ENCODE results near the gene ADARB1. TPM values are rescaled to one million over a fixed set of nuclear protein-coding genes. Genes with fewer than 3 reads are reported as not detected.

Gene ADARB1
- total and polyA plus RNA-seq, 9 of the 15 experiments (the other 6 are each of a cell fraction or from before 2014, with no cell fraction given) = 6.7 to 16.0 (median 8.3) TPM

DNA sequence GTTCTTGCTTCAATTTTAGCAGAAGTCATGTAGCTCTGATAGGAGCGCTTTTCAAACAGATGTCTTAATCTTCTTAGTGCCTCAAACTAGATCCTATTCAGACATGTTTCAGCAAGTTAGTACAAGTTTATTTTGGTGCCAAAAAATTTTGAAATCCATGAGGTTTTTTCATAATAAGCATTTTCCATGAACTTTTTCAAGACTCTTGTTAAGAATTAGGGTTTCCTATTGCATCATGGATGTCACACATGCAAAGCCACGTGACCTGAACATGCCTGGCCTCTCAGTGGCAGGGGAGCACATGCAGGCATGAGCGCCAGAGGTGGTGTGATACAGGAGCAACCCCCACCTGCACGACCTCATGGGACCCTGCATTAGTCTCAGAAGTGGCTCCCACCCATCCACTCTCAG is 145.7 kb downstream of the ADARB1 start (continued):
- TF ChIP-seq, protein P1, sequence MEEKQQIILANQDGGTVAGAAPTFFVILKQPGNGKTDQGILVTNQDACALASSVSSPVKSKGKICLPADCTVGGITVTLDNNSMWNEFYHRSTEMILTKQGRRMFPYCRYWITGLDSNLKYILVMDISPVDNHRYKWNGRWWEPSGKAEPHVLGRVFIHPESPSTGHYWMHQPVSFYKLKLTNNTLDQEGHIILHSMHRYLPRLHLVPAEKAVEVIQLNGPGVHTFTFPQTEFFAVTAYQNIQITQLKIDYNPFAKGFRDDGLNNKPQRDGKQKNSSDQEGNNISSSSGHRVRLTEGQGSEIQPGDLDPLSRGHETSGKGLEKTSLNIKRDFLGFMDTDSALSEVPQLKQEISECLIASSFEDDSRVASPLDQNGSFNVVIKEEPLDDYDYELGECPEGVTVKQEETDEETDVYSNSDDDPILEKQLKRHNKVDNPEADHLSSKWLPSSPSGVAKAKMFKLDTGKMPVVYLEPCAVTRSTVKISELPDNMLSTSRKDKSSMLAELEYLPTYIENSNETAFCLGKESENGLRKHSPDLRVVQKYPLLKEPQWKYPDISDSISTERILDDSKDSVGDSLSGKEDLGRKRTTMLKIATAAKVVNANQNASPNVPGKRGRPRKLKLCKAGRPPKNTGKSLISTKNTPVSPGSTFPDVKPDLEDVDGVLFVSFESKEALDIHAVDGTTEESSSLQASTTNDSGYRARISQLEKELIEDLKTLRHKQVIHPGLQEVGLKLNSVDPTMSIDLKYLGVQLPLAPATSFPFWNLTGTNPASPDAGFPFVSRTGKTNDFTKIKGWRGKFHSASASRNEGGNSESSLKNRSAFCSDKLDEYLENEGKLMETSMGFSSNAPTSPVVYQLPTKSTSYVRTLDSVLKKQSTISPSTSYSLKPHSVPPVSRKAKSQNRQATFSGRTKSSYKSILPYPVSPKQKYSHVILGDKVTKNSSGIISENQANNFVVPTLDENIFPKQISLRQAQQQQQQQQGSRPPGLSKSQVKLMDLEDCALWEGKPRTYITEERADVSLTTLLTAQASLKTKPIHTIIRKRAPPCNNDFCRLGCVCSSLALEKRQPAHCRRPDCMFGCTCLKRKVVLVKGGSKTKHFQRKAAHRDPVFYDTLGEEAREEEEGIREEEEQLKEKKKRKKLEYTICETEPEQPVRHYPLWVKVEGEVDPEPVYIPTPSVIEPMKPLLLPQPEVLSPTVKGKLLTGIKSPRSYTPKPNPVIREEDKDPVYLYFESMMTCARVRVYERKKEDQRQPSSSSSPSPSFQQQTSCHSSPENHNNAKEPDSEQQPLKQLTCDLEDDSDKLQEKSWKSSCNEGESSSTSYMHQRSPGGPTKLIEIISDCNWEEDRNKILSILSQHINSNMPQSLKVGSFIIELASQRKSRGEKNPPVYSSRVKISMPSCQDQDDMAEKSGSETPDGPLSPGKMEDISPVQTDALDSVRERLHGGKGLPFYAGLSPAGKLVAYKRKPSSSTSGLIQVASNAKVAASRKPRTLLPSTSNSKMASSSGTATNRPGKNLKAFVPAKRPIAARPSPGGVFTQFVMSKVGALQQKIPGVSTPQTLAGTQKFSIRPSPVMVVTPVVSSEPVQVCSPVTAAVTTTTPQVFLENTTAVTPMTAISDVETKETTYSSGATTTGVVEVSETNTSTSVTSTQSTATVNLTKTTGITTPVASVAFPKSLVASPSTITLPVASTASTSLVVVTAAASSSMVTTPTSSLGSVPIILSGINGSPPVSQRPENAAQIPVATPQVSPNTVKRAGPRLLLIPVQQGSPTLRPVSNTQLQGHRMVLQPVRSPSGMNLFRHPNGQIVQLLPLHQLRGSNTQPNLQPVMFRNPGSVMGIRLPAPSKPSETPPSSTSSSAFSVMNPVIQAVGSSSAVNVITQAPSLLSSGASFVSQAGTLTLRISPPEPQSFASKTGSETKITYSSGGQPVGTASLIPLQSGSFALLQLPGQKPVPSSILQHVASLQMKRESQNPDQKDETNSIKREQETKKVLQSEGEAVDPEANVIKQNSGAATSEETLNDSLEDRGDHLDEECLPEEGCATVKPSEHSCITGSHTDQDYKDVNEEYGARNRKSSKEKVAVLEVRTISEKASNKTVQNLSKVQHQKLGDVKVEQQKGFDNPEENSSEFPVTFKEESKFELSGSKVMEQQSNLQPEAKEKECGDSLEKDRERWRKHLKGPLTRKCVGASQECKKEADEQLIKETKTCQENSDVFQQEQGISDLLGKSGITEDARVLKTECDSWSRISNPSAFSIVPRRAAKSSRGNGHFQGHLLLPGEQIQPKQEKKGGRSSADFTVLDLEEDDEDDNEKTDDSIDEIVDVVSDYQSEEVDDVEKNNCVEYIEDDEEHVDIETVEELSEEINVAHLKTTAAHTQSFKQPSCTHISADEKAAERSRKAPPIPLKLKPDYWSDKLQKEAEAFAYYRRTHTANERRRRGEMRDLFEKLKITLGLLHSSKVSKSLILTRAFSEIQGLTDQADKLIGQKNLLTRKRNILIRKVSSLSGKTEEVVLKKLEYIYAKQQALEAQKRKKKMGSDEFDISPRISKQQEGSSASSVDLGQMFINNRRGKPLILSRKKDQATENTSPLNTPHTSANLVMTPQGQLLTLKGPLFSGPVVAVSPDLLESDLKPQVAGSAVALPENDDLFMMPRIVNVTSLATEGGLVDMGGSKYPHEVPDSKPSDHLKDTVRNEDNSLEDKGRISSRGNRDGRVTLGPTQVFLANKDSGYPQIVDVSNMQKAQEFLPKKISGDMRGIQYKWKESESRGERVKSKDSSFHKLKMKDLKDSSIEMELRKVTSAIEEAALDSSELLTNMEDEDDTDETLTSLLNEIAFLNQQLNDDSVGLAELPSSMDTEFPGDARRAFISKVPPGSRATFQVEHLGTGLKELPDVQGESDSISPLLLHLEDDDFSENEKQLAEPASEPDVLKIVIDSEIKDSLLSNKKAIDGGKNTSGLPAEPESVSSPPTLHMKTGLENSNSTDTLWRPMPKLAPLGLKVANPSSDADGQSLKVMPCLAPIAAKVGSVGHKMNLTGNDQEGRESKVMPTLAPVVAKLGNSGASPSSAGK (IDR thresholded peaks at IDR 0.05) = peak; percentile 53
- TF ChIP-seq, protein P2, sequence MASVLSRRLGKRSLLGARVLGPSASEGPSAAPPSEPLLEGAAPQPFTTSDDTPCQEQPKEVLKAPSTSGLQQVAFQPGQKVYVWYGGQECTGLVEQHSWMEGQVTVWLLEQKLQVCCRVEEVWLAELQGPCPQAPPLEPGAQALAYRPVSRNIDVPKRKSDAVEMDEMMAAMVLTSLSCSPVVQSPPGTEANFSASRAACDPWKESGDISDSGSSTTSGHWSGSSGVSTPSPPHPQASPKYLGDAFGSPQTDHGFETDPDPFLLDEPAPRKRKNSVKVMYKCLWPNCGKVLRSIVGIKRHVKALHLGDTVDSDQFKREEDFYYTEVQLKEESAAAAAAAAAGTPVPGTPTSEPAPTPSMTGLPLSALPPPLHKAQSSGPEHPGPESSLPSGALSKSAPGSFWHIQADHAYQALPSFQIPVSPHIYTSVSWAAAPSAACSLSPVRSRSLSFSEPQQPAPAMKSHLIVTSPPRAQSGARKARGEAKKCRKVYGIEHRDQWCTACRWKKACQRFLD (CRISPR knock-in tag; IDR thresholded peaks at IDR 0.05) = no peak
- TF ChIP-seq, protein P3, sequence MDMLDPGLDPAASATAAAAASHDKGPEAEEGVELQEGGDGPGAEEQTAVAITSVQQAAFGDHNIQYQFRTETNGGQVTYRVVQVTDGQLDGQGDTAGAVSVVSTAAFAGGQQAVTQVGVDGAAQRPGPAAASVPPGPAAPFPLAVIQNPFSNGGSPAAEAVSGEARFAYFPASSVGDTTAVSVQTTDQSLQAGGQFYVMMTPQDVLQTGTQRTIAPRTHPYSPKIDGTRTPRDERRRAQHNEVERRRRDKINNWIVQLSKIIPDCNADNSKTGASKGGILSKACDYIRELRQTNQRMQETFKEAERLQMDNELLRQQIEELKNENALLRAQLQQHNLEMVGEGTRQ (CRISPR knock-in tag; IDR thresholded peaks at IDR 0.05) = peak; percentile 58
- no peak for TF ChIP-seq ZNF133 (CRISPR knock-in tag; IDR thresholded peaks at IDR 0.05)
- no peak for TF ChIP-seq CBX3 (IDR thresholded peaks at IDR 0.05; ENCODE audit: borderline replicate concordance in 1 of 2, low read length in 2 of 2)
- no peak; the same call in 1 of the 2 replicates for TF ChIP-seq CEBPG (CRISPR knock-in tag; IDR thresholded peaks at IDR 0.05)
- TF ChIP-seq CEBPG (tag; conservative IDR thresholded peaks at IDR 0.05 in 1 of 2, IDR thresholded peaks at IDR 0.05 in 1 of 2) = peak in 1 of 2 experiments; percentile 46; a peak in 1 of 4 replicates

Data from K562 (cell line).